Esophagus muscularis mucosa (tissue), 4 donors: ENCODE measurements around the gene KCNK4. TPM values are rescaled to one million over a fixed set of nuclear protein-coding genes. Genes with fewer than 3 reads are reported as not detected.

ENCODE experiments used
- DNase-seq: peaks from one replicate; pipeline ENCODE4 v3.0.0-alpha.2; 2017; ENCODE audit errors: extremely low spot score
- H3K27ac ChIP-seq, 4 donors: fragments of 200-600 bp; sonication (generic); replicated peaks in 1 of 4; 1 replicate in 3 of 4; 2 replicates in 1 of 4; pipeline ENCODE4 v1.5.1; 2016 to 2019; ENCODE audit warnings: mild to moderate bottlenecking in 1 of 4
- H3K27me3 ChIP-seq, 4 donors: fragments of 200-600 bp; sonication (generic); one replicate each; pipeline versions ENCODE4 v1.5.1 to v1.6.0; 2016 to 2019
- H3K36me3 ChIP-seq, 4 donors: fragments of 200-600 bp; sonication (generic); one replicate each; pipeline ENCODE4 v1.5.1; 2016 to 2019
- H3K4me1 ChIP-seq, 4 donors: fragments of 200-600 bp; sonication (generic); one replicate each; pipeline ENCODE4 v1.5.1; 2016 to 2019
- H3K4me3 ChIP-seq, 4 donors: fragments of 200-600 bp; sonication (generic); 1 replicate in 2 of 4; 2 replicates in 2 of 4; pipeline ENCODE4 v1.5.1; 2016 to 2019; ENCODE audit warnings: mild to moderate bottlenecking in 4 of 4, moderate library complexity in 1 of 4
- H3K9me3 ChIP-seq, 4 donors: fragments of 200-600 bp; sonication (generic); 1 replicate in 3 of 4; 2 replicates in 1 of 4; pipeline ENCODE4 v1.5.1; 2016 to 2019
- EP300 ChIP-seq: sonication (generic); formaldehyde crosslinking; IDR thresholded peaks from one replicate; pipeline ENCODE4 v1.6.1; 2017; ENCODE audit warnings: antibody characterized with exemption
- POLR2A ChIP-seq: fragments of 450-650 bp; IDR thresholded peaks from one replicate; pipeline ENCODE4 v1.6.1; 2017; ENCODE audit warnings: antibody characterized with exemption, moderate library complexity, mild to moderate bottlenecking, low read depth
- POLR2AphosphoS5 ChIP-seq, 2 donors: sonication (generic); formaldehyde crosslinking; IDR thresholded peaks; one replicate each; pipeline ENCODE4 v1.6.1; 2017; ENCODE audit warnings: antibody characterized with exemption in 2 of 2
- WGBS: methylation state at CpG from one replicate; pipeline ENCODE4 v1.1.5; 2018; 5-methylcytosine and 5-hydroxymethylcytosine counted together
- intact Hi-C: fragments of 100-400 bp; cut with DNase I; formaldehyde crosslinking; loops from one replicate; pipeline ENCODE4 v1.15.1; 2023
- total RNA-seq, 4 donors: library from RNA; depleted of rRNA; stranded (reverse); fragments of >200 nt; gene quantifications; one replicate each; pipeline versions ENCODE4 v1.1.0 to v1.2.1, GENCODE V29; 2016
- TF ChIP-seq, protein P1 (sequence below), 3 experiments: fragments of 200-600 bp in 2 of 3; fragments of 450-650 bp in 1 of 3; sonication (generic) in 2 of 3; IDR thresholded peaks; one replicate each; pipeline ENCODE4 v1.5.1; 2017 to 2019; ENCODE audit warnings: antibody characterized with exemption in 3 of 3, mild to moderate bottlenecking in 2 of 3, moderate library complexity in 1 of 3

The KCNK4 gene
- not detected for total RNA-seq

DNA sequence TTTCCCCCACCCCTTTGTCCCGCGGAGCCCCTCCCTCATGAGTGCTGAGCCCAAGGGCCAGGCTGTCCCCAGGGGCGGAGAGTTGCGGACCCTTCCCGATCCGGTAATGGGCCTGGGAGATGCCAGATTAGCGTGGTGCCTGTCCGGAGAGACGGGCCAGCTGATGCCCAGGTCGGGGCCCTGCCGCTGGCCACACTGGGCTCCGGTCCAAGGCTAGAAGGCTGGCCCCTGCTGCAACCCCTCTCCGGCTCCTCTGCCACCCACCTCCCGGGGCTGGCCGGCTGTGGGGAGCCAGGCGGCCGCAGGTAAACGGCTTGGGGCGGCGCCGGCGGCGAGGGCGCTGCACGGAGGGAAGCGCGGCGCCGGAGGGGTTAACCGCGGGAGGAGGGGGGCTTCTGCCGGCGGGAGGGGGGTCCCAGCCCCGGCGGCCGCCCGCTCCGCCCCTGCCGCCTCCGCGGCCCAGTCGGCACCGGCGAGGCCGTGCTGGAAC lies at the start of gene KCNK4:
TSS of gene KCNK4 (plus strand) at position 41 of the 490 bp plus-strand sequence. CDS start 1,717 bp downstream, outside the sequence.
- no peak for DNase-seq
- H3K4me1 ChIP-seq: peaks cover 20 to 44% (median 32%) of the 10 kb centered on the region in 4 donors
- H3K9me3 ChIP-seq: no peaks in the 10 kb centered on the region
- WGBS: no CpG with 5 or more reads among the region's 45 CpGs
- H3K27ac ChIP-seq: no peak within 1 kb of the TSS
- H3K36me3 ChIP-seq: peaks cover 0 to 16% (median 7%) of the 10 kb centered on the region in 4 donors
- TF ChIP-seq, protein P1, sequence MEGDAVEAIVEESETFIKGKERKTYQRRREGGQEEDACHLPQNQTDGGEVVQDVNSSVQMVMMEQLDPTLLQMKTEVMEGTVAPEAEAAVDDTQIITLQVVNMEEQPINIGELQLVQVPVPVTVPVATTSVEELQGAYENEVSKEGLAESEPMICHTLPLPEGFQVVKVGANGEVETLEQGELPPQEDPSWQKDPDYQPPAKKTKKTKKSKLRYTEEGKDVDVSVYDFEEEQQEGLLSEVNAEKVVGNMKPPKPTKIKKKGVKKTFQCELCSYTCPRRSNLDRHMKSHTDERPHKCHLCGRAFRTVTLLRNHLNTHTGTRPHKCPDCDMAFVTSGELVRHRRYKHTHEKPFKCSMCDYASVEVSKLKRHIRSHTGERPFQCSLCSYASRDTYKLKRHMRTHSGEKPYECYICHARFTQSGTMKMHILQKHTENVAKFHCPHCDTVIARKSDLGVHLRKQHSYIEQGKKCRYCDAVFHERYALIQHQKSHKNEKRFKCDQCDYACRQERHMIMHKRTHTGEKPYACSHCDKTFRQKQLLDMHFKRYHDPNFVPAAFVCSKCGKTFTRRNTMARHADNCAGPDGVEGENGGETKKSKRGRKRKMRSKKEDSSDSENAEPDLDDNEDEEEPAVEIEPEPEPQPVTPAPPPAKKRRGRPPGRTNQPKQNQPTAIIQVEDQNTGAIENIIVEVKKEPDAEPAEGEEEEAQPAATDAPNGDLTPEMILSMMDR (IDR thresholded peaks at IDR 0.05): no peak
- TF ChIP-seq POLR2A (no peak), EP300 (no peak), POLR2AphosphoS5 (IDR thresholded peaks at IDR 0.05) (no peak)
- peak within 1 kb of the TSS; percentile 43 to 56 (median 50) for H3K4me3 ChIP-seq
- peaks cover 9 to 67% (median 34%) of the 10 kb centered on the region in 4 donors for H3K27me3 ChIP-seq
- intact Hi-C loops: no loop called here

DNA sequence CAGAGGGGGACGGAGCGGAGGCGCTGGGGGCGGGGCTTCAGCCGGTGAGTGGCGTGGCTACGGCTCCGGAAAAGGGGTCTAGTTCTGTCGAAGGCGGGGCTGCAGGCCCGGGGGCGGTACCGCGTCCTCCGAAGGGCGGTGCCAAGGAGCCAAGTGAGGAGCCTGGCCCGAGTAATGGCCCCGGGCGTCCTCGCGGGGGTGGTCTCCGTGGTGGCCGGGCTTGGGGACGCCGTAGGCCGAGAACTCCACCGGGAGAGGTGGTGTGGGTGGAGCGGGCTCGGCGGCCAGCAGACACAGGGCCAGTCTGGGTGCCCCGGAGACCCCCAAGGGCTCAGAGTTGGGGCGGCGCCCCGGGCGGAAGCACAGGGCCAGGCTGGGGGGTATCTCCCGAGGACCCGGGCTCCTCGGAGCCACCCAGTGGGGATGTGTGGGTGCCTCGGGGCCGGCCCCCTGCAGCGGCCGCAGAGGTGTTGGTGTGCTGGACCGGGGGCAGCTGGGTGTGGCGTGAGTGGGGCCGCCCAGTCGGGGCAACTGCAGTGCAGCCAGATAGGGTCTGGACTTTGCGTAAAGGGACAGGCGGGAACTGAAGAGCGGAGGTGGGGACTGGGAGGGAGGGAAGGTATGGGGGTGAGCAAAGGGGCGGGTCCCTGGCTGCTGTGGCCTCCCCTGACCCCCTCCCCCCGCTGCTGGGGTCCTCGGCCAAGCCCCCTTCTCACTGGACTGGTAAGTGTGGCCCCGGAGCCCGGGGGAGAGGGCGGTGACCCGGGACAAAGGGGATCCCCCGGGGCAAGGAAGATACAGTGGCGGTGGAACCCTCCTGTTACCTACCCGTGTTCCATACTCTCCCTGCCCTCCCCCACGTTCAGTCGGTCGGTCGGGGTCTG lies 49.4 kb upstream of the KCNK4 start:
- Histone ChIP-seq H3K9me3 (no peaks in the 10 kb centered on the region), H3K4me1 (peaks cover 34 to 55% (median 50%) of the 10 kb centered on the region in 4 donors), H3K27ac (peak overlapping the region; percentile 97 to 100 (median 98)), H3K4me3 (peak overlapping the region; percentile 77 to 98 (median 90)), H3K36me3 (peaks cover 23 to 45% (median 38%) of the 10 kb centered on the region in 4 donors), H3K27me3 (no peaks in the 10 kb centered on the region)
- 1% methylated on average over 22 of the region's 63 CpGs for WGBS
- no peak for DNase-seq
- peak; percentile 61 to 72 for TF ChIP-seq POLR2AphosphoS5 (IDR thresholded peaks at IDR 0.05)
- no peak for TF ChIP-seq EP300
- TF ChIP-seq, protein P1 (IDR thresholded peaks at IDR 0.05): no peak
- peak; percentile 69 for TF ChIP-seq POLR2A
- intact Hi-C loops: no loop called here

DNA sequence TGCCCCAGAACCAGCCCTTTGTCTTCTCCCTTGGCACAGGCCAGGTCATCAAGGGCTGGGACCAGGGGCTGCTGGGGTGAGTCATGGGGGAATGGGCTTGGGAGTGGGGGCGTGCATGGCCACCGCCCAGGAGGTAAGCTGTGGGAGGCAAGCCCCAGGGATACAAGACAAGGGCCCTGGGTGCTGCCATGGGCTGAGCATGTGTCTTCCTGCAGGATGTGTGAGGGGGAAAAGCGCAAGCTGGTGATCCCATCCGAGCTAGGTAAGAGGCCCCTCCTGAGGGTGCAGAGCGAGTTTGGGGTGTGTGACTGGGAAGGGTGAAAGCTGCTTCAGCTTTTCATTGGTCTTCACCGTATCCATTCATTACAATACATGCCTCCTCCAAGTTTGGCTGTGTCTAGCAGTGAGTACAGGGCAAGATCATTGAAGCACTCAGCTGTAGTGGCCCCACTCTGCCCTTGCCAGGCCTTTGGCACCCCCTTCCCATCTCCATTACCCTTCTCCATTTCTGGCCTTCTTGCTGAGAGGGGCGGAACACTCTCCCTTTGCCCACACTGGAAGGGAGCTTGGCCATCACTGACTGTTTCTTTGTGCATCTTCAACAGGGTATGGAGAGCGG lies 47.8 kb upstream of the KCNK4 start:
- intact Hi-C loops: no loop called here

DNA sequence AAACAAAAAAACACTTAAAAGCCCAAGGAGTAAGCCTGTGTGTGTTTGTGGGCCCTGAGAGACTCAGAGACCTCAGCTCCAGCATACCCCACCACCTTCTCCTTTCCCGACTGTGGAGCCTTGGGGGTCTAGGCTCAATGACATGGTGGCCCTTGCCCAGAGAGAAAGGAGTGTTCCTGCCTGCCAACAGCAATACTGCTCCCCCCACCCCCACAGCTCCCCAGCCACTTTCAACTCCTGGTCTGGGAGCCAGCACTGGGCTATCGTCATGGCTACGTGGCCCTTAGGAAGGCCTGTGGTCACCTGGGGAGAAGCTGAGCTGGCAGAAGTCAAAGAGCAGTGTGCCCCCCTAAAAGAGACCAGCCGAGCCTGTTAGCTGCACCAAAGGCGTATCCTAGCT lies 47.0 kb upstream of the KCNK4 start:
- Histone ChIP-seq H3K4me1 (peaks cover 40 to 74% (median 62%) of the 10 kb centered on the region in 4 donors), H3K4me3 (no peak overlapping the region), H3K36me3 (peaks cover 7 to 21% (median 17%) of the 10 kb centered on the region in 4 donors), H3K27ac (peak overlapping the region in 3 of 4 donors; percentile 85 to 97 (median 88)), H3K27me3 (no peaks in the 10 kb centered on the region), H3K9me3 (no peaks in the 10 kb centered on the region)
- intact Hi-C loops: no loop called here
- no peak for DNase-seq
- no peak for TF ChIP-seq EP300
- TF ChIP-seq, protein P1 (IDR thresholded peaks at IDR 0.05): no peak
- no peak for TF ChIP-seq POLR2AphosphoS5 (IDR thresholded peaks at IDR 0.05)
- no peak for TF ChIP-seq POLR2A
- 52% methylated on average over 3 of the region's 5 CpGs for WGBS

More for the DNA sequence above, 47.8 kb upstream of the KCNK4 start:
- Histone ChIP-seq H3K9me3 (no peaks in the 10 kb centered on the region), H3K27me3 (no peaks in the 10 kb centered on the region), H3K36me3 (peaks cover 12 to 29% (median 25%) of the 10 kb centered on the region in 4 donors), H3K4me3 (no peak overlapping the region), H3K27ac (peak overlapping the region in 3 of 4 donors; percentile 97 to 100 (median 98)), H3K4me1 (peaks cover 40 to 69% (median 62%) of the 10 kb centered on the region in 4 donors)
- no peak for TF ChIP-seq POLR2A
- no peak for TF ChIP-seq EP300
- TF ChIP-seq, protein P1 (IDR thresholded peaks at IDR 0.05): no peak
- TF ChIP-seq POLR2AphosphoS5 (IDR thresholded peaks at IDR 0.05): no peak
- DNase-seq: no peak
- WGBS: 79% methylated on average over 7 of the region's 8 CpGs
